ENCODE data around the gene FOXRED2.
A peak's percentile ranks its signal among the peaks of the same experiment; 100 is the strongest.

The FOXRED2 gene

GRCh38 chr22:36470162-36470993 lies 36.5 kb downstream of the FOXRED2 start:
- Mint-ChIP-seq H3K9me3 (no peaks in the 10 kb centered on the region), H3K36me3 (peaks cover 16% of the 10 kb centered on the region), H3K4me1 (peaks cover 11% of the 10 kb centered on the region), H3K4me3 (no peak overlapping the region), H3K27me3 (no peaks in the 10 kb centered on the region), H3K27ac (peak overlapping the region; percentile 38)
- peak; percentile 77 to 88 for DNase-seq (ENCODE audit: low spot score in 2 of 2)
- ATAC-seq (ENCODE audit: low read depth), result peak; percentile 100

- Mint-ChIP-seq H3K9me3 (no peaks in the 10 kb centered on the region), H3K36me3 (peaks cover 14% of the 10 kb centered on the region), H3K27ac (no peak overlapping the region), H3K4me1 (peaks cover 11% of the 10 kb centered on the region), H3K4me3 (no peak overlapping the region), H3K27me3 (no peaks in the 10 kb centered on the region)
- no peak for DNase-seq (ENCODE audit: low spot score in 2 of 2)
- no peak for ATAC-seq (ENCODE audit: low read depth)
Measured at GRCh38 chr22:36469094-36469710, 37.6 kb downstream of the FOXRED2 start.

GRCh38 chr22:36467946-36468345 lies 38.9 kb downstream of the FOXRED2 start:
- ATAC-seq (ENCODE audit: low read depth) (no peak), DNase-seq (ENCODE audit: low spot score in 2 of 2) (no peak)
- Mint-ChIP-seq H3K36me3 (peaks cover 11% of the 10 kb centered on the region), H3K4me3 (no peak overlapping the region), H3K27me3 (no peaks in the 10 kb centered on the region), H3K4me1 (peaks cover 11% of the 10 kb centered on the region), H3K27ac (no peak overlapping the region), H3K9me3 (no peaks in the 10 kb centered on the region)

- peaks cover 14% of the 10 kb centered on the region for H3K4me1 Mint-ChIP-seq
- no peaks in the 10 kb centered on the region for H3K27me3 Mint-ChIP-seq
- no peaks in the 10 kb centered on the region for H3K9me3 Mint-ChIP-seq
- DNase-seq (ENCODE audit: low spot score in 2 of 2) (no peak), ATAC-seq (ENCODE audit: low read depth) (no peak)
- H3K4me3 Mint-ChIP-seq, result no peak overlapping the region
- peak overlapping the region; percentile 45 for H3K27ac Mint-ChIP-seq
- peaks cover 6% of the 10 kb centered on the region for H3K36me3 Mint-ChIP-seq
Measured at GRCh38 chr22:36467042-36467810, 39.6 kb downstream of the FOXRED2 start.

GRCh38 chr22:36466258-36466657 lies 40.6 kb downstream of the FOXRED2 start:
- no peaks in the 10 kb centered on the region for H3K9me3 Mint-ChIP-seq
- no peak for ATAC-seq (ENCODE audit: low read depth)
- peak overlapping the region; percentile 45 for H3K27ac Mint-ChIP-seq
- H3K4me3 Mint-ChIP-seq, result no peak overlapping the region
- DNase-seq (ENCODE audit: low spot score in 2 of 2), result no peak
- peaks cover 3% of the 10 kb centered on the region for H3K36me3 Mint-ChIP-seq
- H3K4me1 Mint-ChIP-seq, result peaks cover 16% of the 10 kb centered on the region
- no peaks in the 10 kb centered on the region for H3K27me3 Mint-ChIP-seq

GRCh38 chr22:36465232-36466021 lies 41.4 kb downstream of the FOXRED2 start:
- no peak for ATAC-seq (ENCODE audit: low read depth)
- Mint-ChIP-seq H3K27ac (no peak overlapping the region), H3K4me1 (peaks cover 12% of the 10 kb centered on the region), H3K9me3 (no peaks in the 10 kb centered on the region), H3K36me3 (peaks cover 3% of the 10 kb centered on the region), H3K27me3 (no peaks in the 10 kb centered on the region), H3K4me3 (no peak overlapping the region)
- no peak for DNase-seq (ENCODE audit: low spot score in 2 of 2)

GRCh38 chr22:36464715-36465231 lies 42.1 kb downstream of the FOXRED2 start:
- DNase-seq (ENCODE audit: low spot score in 2 of 2) (no peak), ATAC-seq (ENCODE audit: low read depth) (no peak)
- Mint-ChIP-seq H3K36me3 (peaks cover 3% of the 10 kb centered on the region), H3K4me3 (no peak overlapping the region), H3K9me3 (no peaks in the 10 kb centered on the region), H3K4me1 (peaks cover 9% of the 10 kb centered on the region), H3K27me3 (no peaks in the 10 kb centered on the region), H3K27ac (no peak overlapping the region)

- no peak overlapping the region for H3K4me3 Mint-ChIP-seq
- H3K9me3 Mint-ChIP-seq, result no peaks in the 10 kb centered on the region
- peaks cover 3% of the 10 kb centered on the region for H3K36me3 Mint-ChIP-seq
- H3K27me3 Mint-ChIP-seq, result no peaks in the 10 kb centered on the region
- H3K27ac Mint-ChIP-seq, result no peak overlapping the region
- H3K4me1 Mint-ChIP-seq, result peaks cover 8% of the 10 kb centered on the region
- DNase-seq (ENCODE audit: low spot score in 2 of 2), result no peak
- no peak for ATAC-seq (ENCODE audit: low read depth)
Measured at GRCh38 chr22:36463783-36464184, 43.1 kb downstream of the FOXRED2 start.

- Mint-ChIP-seq H3K27me3 (no peaks in the 10 kb centered on the region), H3K4me3 (no peak overlapping the region), H3K4me1 (peaks cover 10% of the 10 kb centered on the region)
Measured at GRCh38 chr22:36461665-36462649, 44.9 kb downstream of the FOXRED2 start.

GRCh38 chr22:36460202-36460601 lies 46.6 kb downstream of the FOXRED2 start:
- Mint-ChIP-seq H3K36me3 (no peaks in the 10 kb centered on the region), H3K4me3 (no peak overlapping the region), H3K4me1 (peaks cover 15% of the 10 kb centered on the region), H3K27ac (no peak overlapping the region), H3K27me3 (no peaks in the 10 kb centered on the region), H3K9me3 (no peaks in the 10 kb centered on the region)
- DNase-seq (ENCODE audit: low spot score in 2 of 2) (no peak), ATAC-seq (ENCODE audit: low read depth) (no peak)

More at GRCh38 chr22:36461665-36462649, 44.9 kb downstream of the FOXRED2 start:
- no peak for ATAC-seq (ENCODE audit: low read depth)
- Mint-ChIP-seq H3K36me3 (peaks cover 3% of the 10 kb centered on the region), H3K27ac (no peak overlapping the region), H3K9me3 (no peaks in the 10 kb centered on the region)
- no peak for DNase-seq (ENCODE audit: low spot score in 2 of 2)

GRCh38 chr22:36457688-36458450 lies 49.0 kb downstream of the FOXRED2 start:
- ATAC-seq (ENCODE audit: low read depth), result no peak
- Mint-ChIP-seq H3K27me3 (no peaks in the 10 kb centered on the region), H3K27ac (no peak overlapping the region), H3K9me3 (no peaks in the 10 kb centered on the region), H3K36me3 (no peaks in the 10 kb centered on the region), H3K4me1 (peaks cover 26% of the 10 kb centered on the region), H3K4me3 (no peak overlapping the region)
- no peak for DNase-seq (ENCODE audit: low spot score in 2 of 2)

- Mint-ChIP-seq H3K9me3 (no peaks in the 10 kb centered on the region), H3K4me1 (peaks cover 28% of the 10 kb centered on the region), H3K36me3 (no peaks in the 10 kb centered on the region), H3K4me3 (peak overlapping the region; percentile 72), H3K27ac (peak overlapping the region; percentile 94), H3K27me3 (no peaks in the 10 kb centered on the region)
- no peak for DNase-seq (ENCODE audit: low spot score in 2 of 2)
- no peak for ATAC-seq (ENCODE audit: low read depth)
Measured at GRCh38 chr22:36456464-36456845, 50.4 kb downstream of the FOXRED2 start.
